Thoracic aorta (tissue), 2 donors: ENCODE results near the gene RPRD1B. TPM values are rescaled to one million over a fixed set of nuclear protein-coding genes. Genes with fewer than 3 reads are reported as not detected.
A peak's percentile ranks its signal among the peaks of the same experiment; 100 is the strongest.

Experiments used
- ATAC-seq: fragments of 150-250 bp; one replicate; pipeline ENCODE4 v1.8.0; 2017; ENCODE audit warnings: low read depth; ENCODE audit not compliant: insufficient number of reproducible peaks, low FRiP score
- DNase-seq: peaks from one replicate; pipeline ENCODE4 v3.0.0-alpha.2; 2020; ENCODE audit warnings: low spot score
- H3K27ac ChIP-seq, 2 donors: fragments of 200-600 bp; sonication (generic); 1 replicate in 1 of 2; 2 replicates in 1 of 2; pipeline ENCODE4 v1.5.1; 2016; ENCODE audit warnings: mild to moderate bottlenecking in 2 of 2, moderate library complexity in 2 of 2
- H3K27me3 ChIP-seq: fragments of 200-600 bp; sonication (generic); replicated peaks from 2 replicates; pipeline ENCODE4 v1.6.0; 2016; ENCODE audit warnings: mild to moderate bottlenecking; ENCODE audit not compliant: insufficient read depth
- H3K36me3 ChIP-seq: fragments of 200-600 bp; sonication (generic); one replicate; pipeline ENCODE4 v1.5.1; 2016
- H3K4me1 ChIP-seq, 2 donors: fragments of 200-600 bp; sonication (generic); 1 replicate in 1 of 2; 2 replicates in 1 of 2; pipeline versions ENCODE4 v1.5.1 to v1.6.0; 2016; ENCODE audit warnings: low read depth in 2 of 2, mild to moderate bottlenecking in 1 of 2; ENCODE audit not compliant: control insufficient read depth in 1 of 2
- H3K4me3 ChIP-seq: fragments of 200-600 bp; sonication (generic); 2 replicates; pipeline ENCODE4 v1.5.1; 2016; ENCODE audit warnings: mild to moderate bottlenecking
- H3K9me3 ChIP-seq: fragments of 200-600 bp; sonication (generic); 2 replicates; pipeline ENCODE4 v1.5.1; 2016
- CTCF ChIP-seq: fragments of 200-600 bp; sonication (generic); IDR thresholded peaks from one replicate; pipeline ENCODE4 v1.5.1; 2019; ENCODE audit warnings: antibody characterized with exemption
- total RNA-seq, 2 donors: library from RNA; depleted of rRNA; stranded (reverse); fragments of >200 nt; gene quantifications; one replicate each; pipeline versions ENCODE4 v1.1.0 to v1.2.3, GENCODE V29; 2016

RPRD1B gene
- total RNA-seq, 2 donors from 2014 or later = 22.3 to 77.7 TPM

- DNase-seq = no peak
- TF ChIP-seq CTCF = no peak
- Histone ChIP-seq H3K27me3 (no peaks in the 10 kb centered on the region), H3K4me3 (no peak overlapping the region), H3K27ac (peak overlapping the region; percentile 55 to 76), H3K9me3 (no peaks in the 10 kb centered on the region), H3K4me1 (peaks cover 15 to 31% of the 10 kb centered on the region in 2 donors), H3K36me3 (peaks cover 65% of the 10 kb centered on the region)
- no peak for ATAC-seq
These were observed 103.1 kb downstream of the RPRD1B start for GRCh38 chr20:38136421-38137245.

- DNase-seq = no peak
- H3K4me3 ChIP-seq = no peak overlapping the region
- H3K27ac ChIP-seq = no peak overlapping the region
- peaks cover 15 to 31% of the 10 kb centered on the region in 2 donors for H3K4me1 ChIP-seq
- TF ChIP-seq CTCF = no peak
- no peaks in the 10 kb centered on the region for H3K9me3 ChIP-seq
- ATAC-seq = no peak
- H3K36me3 ChIP-seq = peaks cover 67% of the 10 kb centered on the region
- H3K27me3 ChIP-seq = no peaks in the 10 kb centered on the region
These were observed 104.0 kb downstream of the RPRD1B start for GRCh38 chr20:38137441-38138037.

- ATAC-seq (no peak), DNase-seq (no peak)
- no peaks in the 10 kb centered on the region for H3K9me3 ChIP-seq
- H3K4me3 ChIP-seq = no peak overlapping the region
- H3K4me1 ChIP-seq = peaks cover 16 to 33% of the 10 kb centered on the region in 2 donors
- H3K36me3 ChIP-seq = peaks cover 68% of the 10 kb centered on the region
- TF ChIP-seq CTCF = no peak
- H3K27ac ChIP-seq = no peak overlapping the region
- H3K27me3 ChIP-seq = no peaks in the 10 kb centered on the region
These were observed 104.7 kb downstream of the RPRD1B start for GRCh38 chr20:38138086-38138778.

DNA sequence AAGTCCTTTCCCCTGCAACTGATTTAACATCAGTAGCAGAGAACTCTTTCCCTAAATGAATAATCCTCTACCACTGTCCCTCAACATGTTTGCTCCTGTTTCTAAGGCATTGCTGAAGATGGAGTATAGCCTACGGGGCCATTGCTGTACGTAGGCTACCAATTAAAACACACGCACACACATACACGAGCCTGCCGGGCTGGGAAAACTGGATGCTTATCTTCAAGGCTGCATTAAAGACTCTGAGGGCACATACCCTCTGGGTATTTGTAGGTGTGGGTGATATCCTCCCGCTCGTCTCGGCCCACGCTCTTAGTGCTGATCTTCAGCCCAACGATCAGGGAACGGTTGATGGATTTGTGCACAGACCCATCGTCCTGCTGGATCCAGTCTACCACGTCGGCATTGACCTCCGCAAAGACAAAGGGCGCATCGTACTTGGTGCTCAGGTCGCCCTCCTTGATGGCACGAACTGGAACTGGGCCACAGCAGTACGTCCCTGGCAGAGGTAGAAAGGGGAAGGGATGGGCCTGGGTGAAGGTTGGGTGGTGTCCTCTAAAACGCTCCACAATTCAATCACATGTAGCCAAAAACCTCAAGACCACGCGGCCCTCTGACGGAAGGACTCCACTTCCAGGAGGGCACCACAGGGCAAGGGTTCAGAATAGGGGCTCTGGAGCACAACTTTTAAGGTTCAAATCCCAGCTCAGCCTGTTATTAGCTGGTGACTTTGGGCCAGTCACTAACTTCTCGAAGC, 105.8 kb downstream of the RPRD1B start:
- Histone ChIP-seq H3K4me3 (no peak overlapping the region), H3K36me3 (peaks cover 65% of the 10 kb centered on the region), H3K27ac (no peak overlapping the region), H3K9me3 (no peaks in the 10 kb centered on the region), H3K27me3 (no peaks in the 10 kb centered on the region), H3K4me1 (peaks cover 21 to 38% of the 10 kb centered on the region in 2 donors)
- TF ChIP-seq CTCF = no peak
- ATAC-seq (no peak), DNase-seq (no peak)
